Esophagus squamous epithelium (tissue), 4 donors: ENCODE data around the gene BTNL2.
"Not testable (repeated sequence)": the region's sequence is repeated elsewhere in the genome, so short reads cannot be mapped to it uniquely, and the experiment has no call there.

Experiments
- CTCF ChIP-seq, 6 experiments: fragments of 450-650 bp in 4 of 6; fragments of 200-600 bp in 2 of 6; sonication (generic) in 2 of 6; IDR thresholded peaks; one replicate each; pipeline ENCODE4 v1.5.1; 2016 to 2019; ENCODE audit warnings: antibody characterized with exemption in 6 of 6, mild to moderate bottlenecking in 4 of 6, moderate library complexity in 4 of 6
- POLR2A ChIP-seq, 4 donors: fragments of 450-650 bp; IDR thresholded peaks; one replicate each; pipeline ENCODE4 v1.6.1; 2017; ENCODE audit warnings: antibody characterized with exemption in 4 of 4, mild to moderate bottlenecking in 4 of 4, moderate library complexity in 3 of 4

- TF ChIP-seq CTCF, POLR2A (IDR thresholded peaks at IDR 0.05): not testable (repeated sequence)
Observed at GRCh38 chr6:32359225-32359624, 47.8 kb downstream of the BTNL2 start.
